Measurements from ENCODE around the gene AK4. TPM values are rescaled to one million over a fixed set of nuclear protein-coding genes. Genes with fewer than 3 reads are reported as not detected.
"Not testable (repeated sequence)": the region's sequence is repeated elsewhere in the genome, so short reads cannot be mapped to it uniquely, and the experiment has no call there.

Gene AK4
- total and polyA plus RNA-seq, 10 donors: 0.46 to 15.1 (median 4.3) TPM

- TF ChIP-seq POLR2AphosphoS5 (IDR thresholded peaks at IDR 0.05) (no peak), CTCF (IDR thresholded peaks at IDR 0.05 in 8 of 11, conservative IDR thresholded peaks at IDR 0.05 in 3 of 11) (no peak), POLR2A (IDR thresholded peaks at IDR 0.05) (no peak)
- intact Hi-C loops (cut with DNase I; ENCODE audit: low total_unique reads): no loop called here
- no peak overlapping the region for H3K4me3 ChIP-seq
- H3K36me3 ChIP-seq: no peaks in the 10 kb centered on the region
- H3K4me1 ChIP-seq: peaks cover 0 to 11% (median 3%) of the 10 kb centered on the region in 6 donors
- H3K27ac ChIP-seq: no peak overlapping the region
- DNase-seq: no peak
- peaks cover 0 to 43% (median 10%) of the 10 kb centered on the region in 7 donors for H3K27me3 ChIP-seq (replicated peaks in 1 of 7)
- no peaks in the 10 kb centered on the region for H3K9me3 ChIP-seq
Observed at GRCh38 chr1:65141918-65142317, 6.1 kb upstream of the AK4 start.

DNA sequence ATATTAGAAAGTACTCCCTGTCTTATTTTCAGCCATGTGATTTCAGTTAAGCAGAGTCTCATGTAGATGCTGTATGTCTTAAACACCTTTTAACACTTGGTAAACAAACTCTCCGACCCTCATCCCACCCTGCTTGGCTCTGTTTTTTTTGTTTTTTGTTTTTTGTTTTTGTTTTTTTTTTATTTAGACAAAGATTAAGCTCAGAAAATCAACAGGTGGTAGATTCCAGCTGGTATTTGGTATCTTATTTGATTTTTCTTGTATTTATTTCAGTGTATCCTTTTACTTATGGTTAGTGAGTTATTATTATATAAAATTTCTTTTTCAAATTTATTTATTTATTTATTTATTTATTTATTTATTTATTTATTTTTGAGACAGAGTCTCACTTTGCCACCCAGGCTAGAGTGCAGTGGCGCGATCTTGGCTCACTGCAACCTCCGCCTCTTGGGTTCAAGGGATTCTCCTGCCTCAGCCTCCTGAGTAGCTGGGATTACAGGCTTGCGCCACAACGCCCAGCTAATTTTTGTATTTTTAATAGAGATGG is 4.8 kb upstream of the AK4 start:
- H3K27ac ChIP-seq; H3K4me3 ChIP-seq; intact Hi-C loops (cut with DNase I; ENCODE audit: low total_unique reads); H3K9me3 ChIP-seq; DNase-seq; H3K36me3 ChIP-seq: not testable (repeated sequence)
- peaks cover 0 to 55% (median 19%) of the 10 kb centered on the region in 7 donors for H3K27me3 ChIP-seq (replicated peaks in 1 of 7)
- H3K4me1 ChIP-seq: peaks cover 0 to 23% (median 15%) of the 10 kb centered on the region in 6 donors
- 89 to 96% (median 92%) methylated on average over 6 of the region's 6 CpGs for WGBS, 5 donors

- Histone ChIP-seq H3K4me3 (peak overlapping the region; percentile 64 to 89 (median 70)), H3K27ac (no peak overlapping the region), H3K36me3 (no peaks in the 10 kb centered on the region), H3K4me1 (peaks cover 3 to 35% (median 26%) of the 10 kb centered on the region in 6 donors), H3K9me3 (no peaks in the 10 kb centered on the region), H3K27me3 (replicated peaks in 1 of 7) (peaks cover 0 to 68% (median 25%) of the 10 kb centered on the region in 7 donors)
- no peak for TF ChIP-seq CTCF (IDR thresholded peaks at IDR 0.05 in 8 of 11, conservative IDR thresholded peaks at IDR 0.05 in 3 of 11)
- peak in 1 of 3 donors; percentile 2 for TF ChIP-seq POLR2AphosphoS5 (IDR thresholded peaks at IDR 0.05)
- TF ChIP-seq POLR2A (IDR thresholded peaks at IDR 0.05): no peak
- intact Hi-C loops (cut with DNase I; ENCODE audit: low total_unique reads): no loop called here
- no peak for DNase-seq
- 16 to 26% (median 17%) methylated on average over 16 to 20 of the region's 20 CpGs for WGBS, 5 donors
Observed at GRCh38 chr1:65146908-65147423, 1.0 kb upstream of the AK4 start.

DNA sequence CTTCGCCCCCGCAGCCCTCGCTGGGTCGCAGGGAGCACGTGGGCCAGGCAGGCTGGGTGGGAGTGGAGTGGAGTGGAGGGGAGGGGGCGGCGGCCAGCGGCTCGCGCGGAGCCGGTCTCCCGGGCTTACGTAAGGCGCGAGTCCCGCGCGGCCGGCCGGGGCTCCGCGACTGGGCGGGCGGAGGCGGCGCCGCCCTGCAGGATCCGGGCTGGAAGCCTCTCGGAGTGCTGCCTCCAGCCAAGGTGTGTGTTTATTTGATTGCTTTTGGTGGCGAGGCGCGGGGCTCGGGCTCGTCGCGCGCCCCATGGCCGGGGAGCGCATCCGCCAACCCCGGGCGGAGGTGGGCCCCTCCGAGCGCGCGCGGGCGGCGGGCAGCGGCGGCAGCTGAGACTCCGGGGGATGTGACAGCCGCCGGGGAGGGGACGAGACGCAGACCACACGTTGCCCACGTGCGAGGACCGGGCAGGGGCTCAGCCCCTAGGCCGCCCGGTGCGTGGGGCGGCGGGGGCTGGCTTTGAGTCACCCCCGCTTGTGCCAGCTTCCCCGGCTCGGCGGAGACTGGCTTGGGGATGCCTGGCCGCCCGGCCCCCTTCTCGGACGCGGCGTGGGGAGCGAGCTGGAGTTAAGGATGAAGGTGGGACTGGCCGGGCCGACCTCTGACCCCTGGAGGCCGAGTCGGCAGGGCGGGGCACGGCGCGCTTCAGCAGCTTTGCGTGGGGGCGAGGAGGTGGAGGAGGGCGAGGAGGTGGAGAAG is 402 bp upstream of the AK4 start:
- peaks cover 0 to 68% (median 25%) of the 10 kb centered on the region in 7 donors for H3K27me3 ChIP-seq (replicated peaks in 1 of 7)

More for the DNA sequence above, 402 bp upstream of the AK4 start:
- Histone ChIP-seq H3K4me1 (peaks cover 3 to 35% (median 26%) of the 10 kb centered on the region in 6 donors), H3K9me3 (no peaks in the 10 kb centered on the region), H3K27ac (no peak overlapping the region), H3K4me3 (peak overlapping the region; percentile 64 to 89 (median 70)), H3K36me3 (no peaks in the 10 kb centered on the region)
- intact Hi-C loops (cut with DNase I; ENCODE audit: low total_unique reads): no loop called here
- peak; percentile 81 for DNase-seq
- no peak for TF ChIP-seq POLR2AphosphoS5 (IDR thresholded peaks at IDR 0.05)
- no peak for TF ChIP-seq POLR2A (IDR thresholded peaks at IDR 0.05)
- TF ChIP-seq CTCF (IDR thresholded peaks at IDR 0.05 in 8 of 11, conservative IDR thresholded peaks at IDR 0.05 in 3 of 11): no peak
- 0 to 1% (median 1%) methylated on average over 47 to 88 of the region's 88 CpGs for WGBS, 5 donors

All from spleen (tissue), 11 donors.